Body of pancreas (tissue), 4 donors: ENCODE data around the gene NCOA3.

Experiments used
- CTCF ChIP-seq, 7 experiments: fragments of 450-650 bp in 4 of 7; fragments of 200-600 bp in 3 of 7; sonication (generic) in 3 of 7; IDR thresholded peaks; one replicate each; pipeline ENCODE4 v1.5.1; 2016 to 2019; ENCODE audit warnings: antibody characterized with exemption in 7 of 7
- POLR2A ChIP-seq, 3 donors: fragments of 450-650 bp; IDR thresholded peaks; one replicate each; pipeline ENCODE4 v1.6.1; 2016; ENCODE audit warnings: antibody characterized with exemption in 3 of 3, mild to moderate bottlenecking in 2 of 3

- TF ChIP-seq CTCF (IDR thresholded peaks at IDR 0.05) = no peak
- TF ChIP-seq POLR2A (IDR thresholded peaks at IDR 0.05) = no peak
Observed at GRCh38 chr20:47482705-47483104, 19.0 kb upstream of the NCOA3 start.
